ENCODE results near the gene TAOK1. TPM values are rescaled to one million over a fixed set of nuclear protein-coding genes. Genes with fewer than 3 reads are reported as not detected.

TAOK1 gene
- total and polyA plus RNA-seq, 2 experiments from 2014 or later, result 5.2 to 46.1 TPM

DNA sequence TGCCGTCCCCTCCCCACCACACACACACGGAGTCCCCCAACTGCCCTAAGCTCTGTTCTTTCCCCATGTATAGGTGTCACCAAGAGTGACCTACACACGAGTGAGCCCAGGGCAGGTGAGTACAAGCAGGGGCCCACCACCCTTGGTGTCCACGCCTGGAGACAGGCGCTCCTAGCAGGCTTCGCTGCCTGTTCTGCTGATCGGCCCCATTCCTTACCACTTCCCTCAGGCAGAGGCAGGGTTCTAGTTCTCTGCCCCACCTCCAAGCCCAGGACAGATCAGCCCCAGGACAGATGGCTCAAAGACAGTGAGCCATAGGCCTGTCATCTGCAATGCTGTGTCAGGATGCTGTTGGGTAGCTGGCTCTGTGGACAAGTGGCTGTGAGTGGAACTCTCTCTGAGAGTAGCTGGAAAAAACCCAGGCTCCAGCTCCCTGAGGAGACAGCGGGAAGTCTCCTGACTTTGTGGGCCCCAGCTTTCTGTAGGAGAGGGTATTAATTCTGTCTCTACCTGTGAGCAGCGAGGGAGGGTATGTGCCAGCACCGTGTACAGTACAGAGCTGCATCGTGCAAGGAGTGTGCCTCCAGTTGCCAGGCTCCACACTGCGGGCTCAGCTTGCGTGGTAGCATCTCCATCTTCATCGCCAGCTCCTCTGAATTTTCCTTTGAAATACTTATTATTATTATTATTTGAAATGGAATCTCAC, 179.2 kb downstream of the TAOK1 start:
- Histone ChIP-seq H4K20me1 (ENCODE audit: insufficient read depth, poor library complexity, severe bottlenecking) (no peaks in the 10 kb centered on the region), H3K9me3 (ENCODE audit: low read depth) (no peaks in the 10 kb centered on the region), H3K27ac (peak overlapping the region; percentile 95), H3K4me2 (peak overlapping the region; percentile 95), H2AFZ (peak overlapping the region; percentile 89), H3K4me3 (peak overlapping the region; percentile 90), H3K79me2 (peaks cover 30% of the 10 kb centered on the region), H3K9me2 (replicated peaks; ENCODE audit: insufficient read depth) (no peaks in the 10 kb centered on the region), H3K4me1 (ENCODE audit: insufficient read depth) (peaks cover 42% of the 10 kb centered on the region), H3K36me3 (replicated peaks; ENCODE audit: insufficient read depth, low read depth) (no peaks in the 10 kb centered on the region), H3K27me3 (no peaks in the 10 kb centered on the region)
- no peak for TF ChIP-seq EZH2 (IDR thresholded peaks at IDR 0.05; ENCODE audit: borderline replicate concordance)
- TF ChIP-seq EZH2phosphoT487 (IDR thresholded peaks at IDR 0.05; ENCODE audit: low read depth, severe bottlenecking, unreplicated experiment), result no peak
- TF ChIP-seq, protein P1, sequence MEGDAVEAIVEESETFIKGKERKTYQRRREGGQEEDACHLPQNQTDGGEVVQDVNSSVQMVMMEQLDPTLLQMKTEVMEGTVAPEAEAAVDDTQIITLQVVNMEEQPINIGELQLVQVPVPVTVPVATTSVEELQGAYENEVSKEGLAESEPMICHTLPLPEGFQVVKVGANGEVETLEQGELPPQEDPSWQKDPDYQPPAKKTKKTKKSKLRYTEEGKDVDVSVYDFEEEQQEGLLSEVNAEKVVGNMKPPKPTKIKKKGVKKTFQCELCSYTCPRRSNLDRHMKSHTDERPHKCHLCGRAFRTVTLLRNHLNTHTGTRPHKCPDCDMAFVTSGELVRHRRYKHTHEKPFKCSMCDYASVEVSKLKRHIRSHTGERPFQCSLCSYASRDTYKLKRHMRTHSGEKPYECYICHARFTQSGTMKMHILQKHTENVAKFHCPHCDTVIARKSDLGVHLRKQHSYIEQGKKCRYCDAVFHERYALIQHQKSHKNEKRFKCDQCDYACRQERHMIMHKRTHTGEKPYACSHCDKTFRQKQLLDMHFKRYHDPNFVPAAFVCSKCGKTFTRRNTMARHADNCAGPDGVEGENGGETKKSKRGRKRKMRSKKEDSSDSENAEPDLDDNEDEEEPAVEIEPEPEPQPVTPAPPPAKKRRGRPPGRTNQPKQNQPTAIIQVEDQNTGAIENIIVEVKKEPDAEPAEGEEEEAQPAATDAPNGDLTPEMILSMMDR (IDR thresholded peaks at IDR 0.05; ENCODE audit: poor library complexity), result no peak
- DNase-seq (ENCODE audit: low spot score), result no peak
- whole genome bisulfite sequencing (ENCODE audit: low lambda C conversion rate, missing lambda C conversion rate), result 65% methylated on average over 14 of the region's 14 CpGs

DNA sequence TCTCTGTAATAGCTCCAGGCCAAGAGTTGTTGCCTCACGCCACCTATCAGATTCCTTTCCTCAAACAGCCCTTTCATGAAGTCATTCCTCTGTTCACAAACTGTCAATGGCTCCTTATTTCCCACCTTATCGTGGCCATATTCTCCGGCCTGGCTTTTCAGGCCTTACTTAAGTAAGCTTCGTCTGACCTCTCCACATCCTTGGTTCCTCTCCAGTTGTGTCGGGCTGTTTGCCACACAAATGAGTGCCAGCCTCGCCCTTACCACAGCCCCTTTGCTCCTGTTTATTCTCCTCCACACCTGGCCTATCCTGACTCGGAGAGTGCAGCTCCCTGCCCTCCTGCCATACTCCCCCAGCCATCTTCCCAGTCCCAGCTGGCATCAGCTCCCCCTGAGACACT, 180.4 kb downstream of the TAOK1 start:
- no peaks in the 10 kb centered on the region for H3K9me3 ChIP-seq (ENCODE audit: low read depth)
- H3K9me2 ChIP-seq (replicated peaks; ENCODE audit: insufficient read depth), result no peaks in the 10 kb centered on the region
- H3K4me2 ChIP-seq, result no peak overlapping the region
- TF ChIP-seq EZH2phosphoT487 (IDR thresholded peaks at IDR 0.05; ENCODE audit: low read depth, severe bottlenecking, unreplicated experiment) (no peak), EZH2 (IDR thresholded peaks at IDR 0.05; ENCODE audit: borderline replicate concordance) (no peak)
- TF ChIP-seq, protein P1 (IDR thresholded peaks at IDR 0.05; ENCODE audit: poor library complexity), result no peak
- H3K4me1 ChIP-seq (ENCODE audit: insufficient read depth), result peaks cover 39% of the 10 kb centered on the region
- no peaks in the 10 kb centered on the region for H3K27me3 ChIP-seq
- H3K27ac ChIP-seq, result no peak overlapping the region
- H2AFZ ChIP-seq, result no peak overlapping the region
- 93% methylated on average over 7 of the region's 7 CpGs for WGBS (ENCODE audit: low lambda C conversion rate, missing lambda C conversion rate)
- no peaks in the 10 kb centered on the region for H3K36me3 ChIP-seq (replicated peaks; ENCODE audit: insufficient read depth, low read depth)
- H4K20me1 ChIP-seq (ENCODE audit: insufficient read depth, poor library complexity, severe bottlenecking), result no peaks in the 10 kb centered on the region
- no peak for DNase-seq (ENCODE audit: low spot score)
- H3K79me2 ChIP-seq, result peaks cover 25% of the 10 kb centered on the region
- H3K4me3 ChIP-seq, result no peak overlapping the region

DNA sequence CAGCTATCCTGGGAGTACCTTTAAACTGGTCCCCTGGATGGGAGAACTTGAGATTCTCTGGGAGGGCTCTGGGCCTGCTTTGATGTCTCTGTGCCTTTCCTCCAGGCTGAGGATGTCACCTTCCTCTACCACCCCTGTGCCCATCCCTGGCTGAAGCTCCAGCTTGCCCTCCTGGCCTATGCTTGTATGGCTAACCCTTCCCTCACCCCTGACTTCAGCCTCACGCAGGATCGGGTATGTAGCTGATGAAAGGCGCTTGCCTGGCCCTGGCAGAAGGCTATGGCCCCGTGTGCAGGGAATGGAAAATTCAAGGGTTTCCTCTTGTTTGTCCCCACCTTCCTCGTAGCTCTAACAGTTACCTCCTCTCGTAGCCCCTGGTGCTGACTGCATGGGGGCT, 181.3 kb downstream of the TAOK1 start:
- peaks cover 25% of the 10 kb centered on the region for H3K79me2 ChIP-seq
- H3K9me2 ChIP-seq (replicated peaks; ENCODE audit: insufficient read depth), result no peaks in the 10 kb centered on the region
- no peak overlapping the region for H2AFZ ChIP-seq
- no peak overlapping the region for H3K4me2 ChIP-seq
- no peak for DNase-seq (ENCODE audit: low spot score)
- H3K27me3 ChIP-seq, result no peaks in the 10 kb centered on the region
- no peak overlapping the region for H3K4me3 ChIP-seq
- H3K9me3 ChIP-seq (ENCODE audit: low read depth), result no peaks in the 10 kb centered on the region
- WGBS (ENCODE audit: low lambda C conversion rate, missing lambda C conversion rate), result 96% methylated on average over 6 of the region's 6 CpGs
- no peaks in the 10 kb centered on the region for H3K36me3 ChIP-seq (replicated peaks; ENCODE audit: insufficient read depth, low read depth)
- H3K27ac ChIP-seq, result no peak overlapping the region
- peaks cover 29% of the 10 kb centered on the region for H3K4me1 ChIP-seq (ENCODE audit: insufficient read depth)
- TF ChIP-seq EZH2phosphoT487 (IDR thresholded peaks at IDR 0.05; ENCODE audit: low read depth, severe bottlenecking, unreplicated experiment) (no peak), EZH2 (IDR thresholded peaks at IDR 0.05; ENCODE audit: borderline replicate concordance) (no peak)
- TF ChIP-seq, protein P1 (IDR thresholded peaks at IDR 0.05; ENCODE audit: poor library complexity), result no peak
- no peaks in the 10 kb centered on the region for H4K20me1 ChIP-seq (ENCODE audit: insufficient read depth, poor library complexity, severe bottlenecking)

All from hepatocyte (in vitro differentiated cells).